ENCODE results near the gene COPS7B.
"Not testable (repeated sequence)": the region's sequence is repeated elsewhere in the genome, so short reads cannot be mapped to it uniquely, and the experiment has no call there.

Gene COPS7B

DNA sequence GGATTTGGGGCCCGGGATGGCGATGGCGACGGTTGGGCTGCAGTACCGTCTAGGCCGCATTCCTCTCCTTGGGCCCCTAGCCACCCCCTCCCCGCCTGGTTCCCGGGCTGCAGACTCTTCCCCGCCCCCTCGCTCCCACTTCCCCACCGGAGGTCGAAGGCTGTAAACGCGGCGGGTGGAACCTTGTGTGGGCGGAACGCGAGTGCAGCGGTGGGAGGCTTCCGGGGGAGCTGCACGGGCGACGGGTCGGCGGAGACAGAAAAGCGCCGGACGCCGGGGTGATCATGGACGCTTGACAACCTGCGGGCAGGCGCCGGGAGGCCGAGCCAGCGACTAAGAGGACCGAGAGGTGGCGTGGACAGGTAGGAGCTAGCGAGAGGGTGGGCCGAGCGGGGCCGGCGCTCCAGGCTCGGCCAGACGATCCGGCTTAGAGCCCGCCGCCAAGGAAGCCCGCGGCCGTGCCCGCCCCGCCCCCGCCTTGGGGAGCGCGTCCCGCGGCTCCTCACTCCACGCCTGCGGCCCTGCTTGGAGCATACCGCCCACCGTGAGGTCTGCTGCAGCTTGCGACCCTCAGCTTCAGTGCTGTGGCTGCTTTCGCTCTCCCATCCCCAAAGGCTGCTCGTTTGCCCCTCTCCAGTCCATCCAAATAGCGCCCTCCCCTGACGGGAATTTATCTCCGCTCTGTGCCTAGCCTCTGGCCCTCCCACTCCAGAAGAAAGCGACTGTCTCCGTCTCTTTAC is at the start of gene COPS7B:
Gene COPS7B, plus strand, starts transcription at position 269 of the 740 bp plus-strand sequence. CDS start 2,126 bp downstream, outside the sequence.
- H3K4me3 ChIP-seq (ENCODE audit: low read depth, low read length), result peak within 1 kb of the TSS; percentile 87
- in situ Hi-C loops (cut with HindIII; ENCODE audit: low sequenced_read_pairs), result no loop called here
- TF ChIP-seq, protein P1, sequence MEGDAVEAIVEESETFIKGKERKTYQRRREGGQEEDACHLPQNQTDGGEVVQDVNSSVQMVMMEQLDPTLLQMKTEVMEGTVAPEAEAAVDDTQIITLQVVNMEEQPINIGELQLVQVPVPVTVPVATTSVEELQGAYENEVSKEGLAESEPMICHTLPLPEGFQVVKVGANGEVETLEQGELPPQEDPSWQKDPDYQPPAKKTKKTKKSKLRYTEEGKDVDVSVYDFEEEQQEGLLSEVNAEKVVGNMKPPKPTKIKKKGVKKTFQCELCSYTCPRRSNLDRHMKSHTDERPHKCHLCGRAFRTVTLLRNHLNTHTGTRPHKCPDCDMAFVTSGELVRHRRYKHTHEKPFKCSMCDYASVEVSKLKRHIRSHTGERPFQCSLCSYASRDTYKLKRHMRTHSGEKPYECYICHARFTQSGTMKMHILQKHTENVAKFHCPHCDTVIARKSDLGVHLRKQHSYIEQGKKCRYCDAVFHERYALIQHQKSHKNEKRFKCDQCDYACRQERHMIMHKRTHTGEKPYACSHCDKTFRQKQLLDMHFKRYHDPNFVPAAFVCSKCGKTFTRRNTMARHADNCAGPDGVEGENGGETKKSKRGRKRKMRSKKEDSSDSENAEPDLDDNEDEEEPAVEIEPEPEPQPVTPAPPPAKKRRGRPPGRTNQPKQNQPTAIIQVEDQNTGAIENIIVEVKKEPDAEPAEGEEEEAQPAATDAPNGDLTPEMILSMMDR (IDR thresholded peaks at IDR 0.05; ENCODE audit: low read depth, low read length), result peak; percentile 52
- DNase-seq (ENCODE audit: low read depth, low spot score), result peak; percentile 84

DNA sequence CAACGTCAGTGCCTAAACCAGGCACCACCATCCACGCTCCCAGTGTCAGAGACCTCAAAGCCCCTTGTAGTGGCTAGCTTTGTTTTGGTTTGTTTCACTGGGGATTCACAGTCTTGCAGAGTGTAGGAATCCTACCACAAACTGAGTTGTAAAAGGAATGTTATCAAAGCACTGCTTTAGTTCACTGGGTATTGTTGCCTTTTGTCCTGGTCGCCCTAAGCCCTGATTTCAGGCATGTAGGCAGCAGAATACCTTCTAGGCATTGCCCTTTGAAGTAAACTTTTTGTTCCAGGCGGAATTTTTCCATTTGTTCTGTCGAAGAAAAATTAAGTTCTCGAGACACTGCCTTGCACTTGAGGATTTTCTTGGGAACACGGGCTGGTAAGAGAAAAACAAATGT is 48.5 kb upstream of the COPS7B start:
- H3K4me3 ChIP-seq (ENCODE audit: low read depth, low read length), result no peak overlapping the region
- no peak for DNase-seq (ENCODE audit: low read depth, low spot score)
- in situ Hi-C loops (cut with HindIII; ENCODE audit: low sequenced_read_pairs), result no loop called here
- TF ChIP-seq, protein P1 (IDR thresholded peaks at IDR 0.05; ENCODE audit: low read depth, low read length), result no peak

DNA sequence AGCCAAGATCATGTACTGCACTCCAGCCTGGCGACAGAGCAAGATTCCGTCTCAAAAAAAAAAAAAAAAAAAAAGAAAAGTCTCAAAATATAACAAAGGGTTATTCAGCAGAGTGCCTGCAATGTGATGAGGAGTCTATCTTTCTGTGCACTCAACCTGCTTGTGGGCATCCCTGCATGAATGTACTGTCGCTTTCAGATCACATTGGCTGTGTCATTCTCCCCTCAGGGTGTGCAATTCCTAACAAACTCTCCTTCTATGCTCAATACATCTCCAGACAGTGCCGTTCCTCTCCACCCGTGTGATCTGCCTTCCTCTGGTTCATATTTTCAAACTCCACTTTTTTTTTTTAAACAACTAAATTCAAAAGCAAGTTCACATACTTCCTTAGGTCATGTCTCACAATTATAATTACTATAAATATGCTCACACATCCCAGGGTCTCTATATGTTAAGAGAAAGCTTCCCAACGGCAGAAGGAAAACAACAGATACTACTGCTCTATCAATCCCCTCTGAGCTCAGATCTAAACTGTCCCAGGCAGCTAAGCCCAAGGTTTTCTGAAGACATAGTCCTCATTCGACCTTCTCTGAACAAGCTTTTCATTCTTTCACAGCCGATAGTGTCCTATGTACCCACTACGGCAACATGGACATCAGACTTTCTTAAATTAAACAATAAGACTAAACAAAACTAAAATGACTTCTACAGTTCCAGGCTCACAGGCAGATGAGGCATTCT is 42.7 kb upstream of the COPS7B start:
- no peak overlapping the region for H3K4me3 ChIP-seq (ENCODE audit: low read depth, low read length)
- no peak for DNase-seq (ENCODE audit: low read depth, low spot score)
- in situ Hi-C loops (cut with HindIII; ENCODE audit: low sequenced_read_pairs), result no loop called here
- TF ChIP-seq, protein P1 (IDR thresholded peaks at IDR 0.05; ENCODE audit: low read depth, low read length), result no peak

DNA sequence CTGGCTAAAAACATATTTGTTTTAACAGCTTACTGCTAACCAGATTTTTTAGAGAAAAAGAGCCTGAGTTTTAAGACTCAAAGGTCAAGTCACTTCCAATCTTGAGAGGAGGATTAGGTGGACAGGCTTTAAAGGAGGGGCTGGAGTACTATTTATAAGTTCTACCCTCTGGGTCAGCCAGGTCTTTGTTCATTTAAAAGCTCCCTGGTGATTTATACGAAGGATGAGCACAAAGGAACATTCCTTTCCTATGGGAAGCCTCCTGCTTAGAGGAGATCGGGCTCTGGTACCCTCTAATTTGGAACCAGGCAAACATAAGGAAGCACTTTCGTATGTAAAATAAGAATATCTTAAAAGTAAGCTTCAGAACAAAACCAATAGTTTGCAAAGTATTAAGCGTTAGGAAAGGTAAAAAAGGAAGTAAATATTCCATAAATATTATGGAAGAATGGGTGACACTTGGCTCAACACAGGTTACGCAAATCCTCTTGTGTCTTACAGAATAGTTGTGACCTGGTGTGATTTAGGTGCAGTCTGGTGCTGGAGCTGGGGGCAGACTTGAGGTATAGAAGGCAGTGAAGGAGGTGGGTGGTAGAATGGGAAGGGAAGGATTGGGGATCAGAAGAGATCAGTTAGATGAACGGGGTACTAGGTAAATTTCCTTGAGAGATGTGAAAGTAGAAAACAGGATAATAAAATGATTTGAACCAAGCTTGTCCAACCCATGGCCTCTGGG is 40.8 kb upstream of the COPS7B start:
- TF ChIP-seq, protein P1 (IDR thresholded peaks at IDR 0.05; ENCODE audit: low read depth, low read length), result no peak
- H3K4me3 ChIP-seq (ENCODE audit: low read depth, low read length), result no peak overlapping the region
- DNase-seq (ENCODE audit: low read depth, low spot score), result no peak
- in situ Hi-C loops (cut with HindIII; ENCODE audit: low sequenced_read_pairs), result no loop called here

DNA sequence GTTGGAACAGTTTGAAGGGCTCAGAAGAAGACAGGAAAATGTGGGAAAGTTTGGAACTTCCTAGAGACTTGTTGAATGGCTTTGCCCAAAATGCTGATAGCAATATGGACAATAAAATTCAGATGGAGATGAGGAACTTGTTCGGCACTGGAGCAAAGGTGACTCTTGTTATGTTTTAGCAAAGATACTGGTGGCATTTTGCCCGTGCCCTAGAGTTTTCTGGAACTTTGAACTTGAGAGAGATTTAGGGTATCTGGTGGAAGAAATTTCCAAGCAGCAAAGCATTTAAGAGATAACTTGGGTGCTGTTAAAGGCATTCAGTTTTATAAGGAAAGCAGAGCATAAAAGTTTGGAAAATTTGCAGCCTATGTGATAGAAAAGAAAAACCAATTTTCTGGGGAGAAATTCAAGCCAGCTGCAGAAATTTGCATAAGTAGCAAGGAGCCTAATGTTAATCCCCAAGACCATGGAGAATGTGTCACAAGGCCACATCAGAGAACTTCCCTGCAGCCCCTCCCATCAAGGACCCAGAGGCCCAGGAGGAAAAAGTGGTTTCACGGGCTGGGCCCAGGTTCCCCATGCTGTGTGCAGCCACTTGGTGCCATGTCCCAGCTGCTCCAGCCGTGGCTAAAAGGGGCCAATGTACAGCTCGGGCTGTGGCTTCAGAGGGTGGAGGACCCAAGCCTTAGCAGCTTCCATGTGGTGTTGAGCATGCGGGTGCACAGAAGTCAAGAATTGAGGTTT is 37.9 kb upstream of the COPS7B start:
- DNase-seq (ENCODE audit: low read depth, low spot score); H3K4me3 ChIP-seq (ENCODE audit: low read depth, low read length); in situ Hi-C loops (cut with HindIII; ENCODE audit: low sequenced_read_pairs): not testable (repeated sequence)

DNA sequence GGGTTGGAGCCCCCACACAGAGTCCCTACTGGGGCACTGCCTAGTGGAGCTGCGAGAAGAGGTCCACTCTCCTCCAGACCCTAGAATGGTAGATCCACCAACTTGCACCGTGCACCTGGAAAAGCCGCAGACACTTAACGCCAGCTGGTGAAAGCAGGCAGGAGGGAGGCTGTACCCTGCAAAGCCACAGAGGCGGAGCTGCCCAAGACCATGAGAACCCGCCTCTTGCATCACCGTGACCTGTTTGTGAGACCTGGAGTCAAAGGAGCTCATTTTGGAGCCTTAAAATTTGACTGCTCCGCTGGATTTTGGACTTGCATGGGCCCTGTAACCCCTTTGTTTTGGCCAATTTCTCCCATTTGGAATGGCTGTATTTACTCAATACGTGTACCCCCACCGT is 37.2 kb upstream of the COPS7B start:
- H3K4me3 ChIP-seq (ENCODE audit: low read depth, low read length); DNase-seq (ENCODE audit: low read depth, low spot score); in situ Hi-C loops (cut with HindIII; ENCODE audit: low sequenced_read_pairs): not testable (repeated sequence)
